ENCODE results near the gene PLVAP. TPM values are rescaled to one million over a fixed set of nuclear protein-coding genes. Genes with fewer than 3 reads are reported as not detected.
A peak's percentile ranks its signal among the peaks of the same experiment; 100 is the strongest.

Gene PLVAP
- total and polyA plus RNA-seq, 2 experiments from 2014 or later = not detected

DNA sequence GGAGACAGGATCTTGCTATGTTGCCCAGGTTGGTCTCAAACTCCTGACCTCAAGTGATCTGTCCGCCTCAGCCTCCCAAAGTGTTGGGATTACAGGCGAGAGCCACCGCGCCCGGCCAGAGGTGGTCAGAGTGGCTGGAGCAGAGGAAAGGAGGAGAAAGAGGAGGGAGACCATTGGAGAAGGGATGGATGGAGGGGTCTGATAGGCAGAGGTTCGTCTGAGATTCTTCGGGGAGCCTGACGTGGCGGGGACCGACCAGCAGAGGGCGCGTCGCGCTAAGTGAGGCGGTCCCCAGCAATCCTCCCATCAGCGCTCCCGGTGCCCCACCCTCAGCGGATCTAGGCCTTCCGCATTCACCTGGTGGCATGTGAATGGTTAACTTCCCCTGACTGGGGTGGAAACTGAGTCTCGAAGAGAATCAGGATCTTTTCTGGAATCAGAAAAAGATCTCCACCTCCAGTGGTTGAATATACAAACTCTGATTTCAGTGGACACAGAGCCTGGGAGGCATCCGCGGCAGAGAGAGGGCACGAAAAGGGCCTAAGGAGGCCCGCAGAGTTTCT lies 31.0 kb downstream of the PLVAP start:
- no peak for TF ChIP-seq ETS1 (IDR thresholded peaks at IDR 0.05)
- TF ChIP-seq EZH2phosphoT487 (IDR thresholded peaks at IDR 0.05; ENCODE audit: unreplicated experiment) = no peak
- TF ChIP-seq POLR2AphosphoS5 (IDR thresholded peaks at IDR 0.05; ENCODE audit: low read depth) = 0 out of 2 replicates have a peak, but pooled peaks have one; percentile 28
- TF ChIP-seq ZNF462 (CRISPR knock-in tag; IDR thresholded peaks at IDR 0.05) = peak; percentile 41; the same call in 1 of the 2 replicates
- peak; percentile 36; the same call in 1 of the 2 replicates for TF ChIP-seq CREB1 (CRISPR knock-in tag; IDR thresholded peaks at IDR 0.05; ENCODE audit: low read depth)
- no peak for TF ChIP-seq JUNB (IDR thresholded peaks at IDR 0.05; ENCODE audit: unreplicated experiment)
- TF ChIP-seq, protein P1, sequence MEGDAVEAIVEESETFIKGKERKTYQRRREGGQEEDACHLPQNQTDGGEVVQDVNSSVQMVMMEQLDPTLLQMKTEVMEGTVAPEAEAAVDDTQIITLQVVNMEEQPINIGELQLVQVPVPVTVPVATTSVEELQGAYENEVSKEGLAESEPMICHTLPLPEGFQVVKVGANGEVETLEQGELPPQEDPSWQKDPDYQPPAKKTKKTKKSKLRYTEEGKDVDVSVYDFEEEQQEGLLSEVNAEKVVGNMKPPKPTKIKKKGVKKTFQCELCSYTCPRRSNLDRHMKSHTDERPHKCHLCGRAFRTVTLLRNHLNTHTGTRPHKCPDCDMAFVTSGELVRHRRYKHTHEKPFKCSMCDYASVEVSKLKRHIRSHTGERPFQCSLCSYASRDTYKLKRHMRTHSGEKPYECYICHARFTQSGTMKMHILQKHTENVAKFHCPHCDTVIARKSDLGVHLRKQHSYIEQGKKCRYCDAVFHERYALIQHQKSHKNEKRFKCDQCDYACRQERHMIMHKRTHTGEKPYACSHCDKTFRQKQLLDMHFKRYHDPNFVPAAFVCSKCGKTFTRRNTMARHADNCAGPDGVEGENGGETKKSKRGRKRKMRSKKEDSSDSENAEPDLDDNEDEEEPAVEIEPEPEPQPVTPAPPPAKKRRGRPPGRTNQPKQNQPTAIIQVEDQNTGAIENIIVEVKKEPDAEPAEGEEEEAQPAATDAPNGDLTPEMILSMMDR (conservative IDR thresholded peaks at IDR 0.05; ENCODE audit: low read depth in 2 of 2) = peak; percentile 86 to 97
- no peak for TF ChIP-seq ZNF331 (CRISPR knock-in tag; IDR thresholded peaks at IDR 0.05; ENCODE audit: low read depth)
- no peak for TF ChIP-seq EZH2 (IDR thresholded peaks at IDR 0.05; ENCODE audit: low read depth, unreplicated experiment)
- TF ChIP-seq NANOG (IDR thresholded peaks at IDR 0.05; ENCODE audit: borderline replicate concordance) = no peak
- TF ChIP-seq STAT1 (IDR thresholded peaks at IDR 0.05; ENCODE audit: unreplicated experiment) = no peak
- no peak for TF ChIP-seq ZNF114 (CRISPR knock-in tag; IDR thresholded peaks at IDR 0.05)
- TF ChIP-seq, protein P2, sequence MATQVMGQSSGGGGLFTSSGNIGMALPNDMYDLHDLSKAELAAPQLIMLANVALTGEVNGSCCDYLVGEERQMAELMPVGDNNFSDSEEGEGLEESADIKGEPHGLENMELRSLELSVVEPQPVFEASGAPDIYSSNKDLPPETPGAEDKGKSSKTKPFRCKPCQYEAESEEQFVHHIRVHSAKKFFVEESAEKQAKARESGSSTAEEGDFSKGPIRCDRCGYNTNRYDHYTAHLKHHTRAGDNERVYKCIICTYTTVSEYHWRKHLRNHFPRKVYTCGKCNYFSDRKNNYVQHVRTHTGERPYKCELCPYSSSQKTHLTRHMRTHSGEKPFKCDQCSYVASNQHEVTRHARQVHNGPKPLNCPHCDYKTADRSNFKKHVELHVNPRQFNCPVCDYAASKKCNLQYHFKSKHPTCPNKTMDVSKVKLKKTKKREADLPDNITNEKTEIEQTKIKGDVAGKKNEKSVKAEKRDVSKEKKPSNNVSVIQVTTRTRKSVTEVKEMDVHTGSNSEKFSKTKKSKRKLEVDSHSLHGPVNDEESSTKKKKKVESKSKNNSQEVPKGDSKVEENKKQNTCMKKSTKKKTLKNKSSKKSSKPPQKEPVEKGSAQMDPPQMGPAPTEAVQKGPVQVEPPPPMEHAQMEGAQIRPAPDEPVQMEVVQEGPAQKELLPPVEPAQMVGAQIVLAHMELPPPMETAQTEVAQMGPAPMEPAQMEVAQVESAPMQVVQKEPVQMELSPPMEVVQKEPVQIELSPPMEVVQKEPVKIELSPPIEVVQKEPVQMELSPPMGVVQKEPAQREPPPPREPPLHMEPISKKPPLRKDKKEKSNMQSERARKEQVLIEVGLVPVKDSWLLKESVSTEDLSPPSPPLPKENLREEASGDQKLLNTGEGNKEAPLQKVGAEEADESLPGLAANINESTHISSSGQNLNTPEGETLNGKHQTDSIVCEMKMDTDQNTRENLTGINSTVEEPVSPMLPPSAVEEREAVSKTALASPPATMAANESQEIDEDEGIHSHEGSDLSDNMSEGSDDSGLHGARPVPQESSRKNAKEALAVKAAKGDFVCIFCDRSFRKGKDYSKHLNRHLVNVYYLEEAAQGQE (IDR thresholded peaks at IDR 0.05; ENCODE audit: unreplicated experiment) = no peak
- no peak overlapping the region for H3K4me3 Mint-ChIP-seq
- H3K27ac ChIP-seq (ENCODE audit: low read depth) = no peak overlapping the region
- peaks cover 6% of the 10 kb centered on the region; the same call in 1 of the 2 replicates for H3K36me3 ChIP-seq (ENCODE audit: insufficient read depth)
- peaks cover 10% of the 10 kb centered on the region; the same call in 1 of the 2 replicates for H3K4me1 ChIP-seq (ENCODE audit: insufficient read depth)
- no peaks in the 10 kb centered on the region for H3K9me2 ChIP-seq (ENCODE audit: insufficient read depth)
- no peaks in the 10 kb centered on the region for H3K27me3 ChIP-seq (ENCODE audit: insufficient read depth)
- H3K9me3 Mint-ChIP-seq = no peaks in the 10 kb centered on the region
- H3K4me2 ChIP-seq = no peak overlapping the region
- ATAC-seq (peak; percentile 95), DNase-seq (ENCODE audit: low spot score) (peak; percentile 90)
- peaks cover 6% of the 10 kb centered on the region; the same call in 1 of the 2 replicates for H3F3A ChIP-seq (replicated peaks; ENCODE audit: low read depth)
- no peaks in the 10 kb centered on the region for H3K79me2 ChIP-seq (replicated peaks; ENCODE audit: insufficient read depth)
- H3K4me3 ChIP-seq = no peak overlapping the region
- H3K27ac Mint-ChIP-seq = no peak overlapping the region
- H3K36me3 Mint-ChIP-seq (ENCODE audit: low read depth) = peaks cover 17% of the 10 kb centered on the region
- H4K20me1 ChIP-seq (replicated peaks; ENCODE audit: insufficient read depth) = no peaks in the 10 kb centered on the region
- H2AFZ ChIP-seq = no peak overlapping the region
- H3K4me1 Mint-ChIP-seq = peaks cover 13% of the 10 kb centered on the region
- peaks cover 20% of the 10 kb centered on the region for H3K27me3 Mint-ChIP-seq (ENCODE audit: insufficient read depth, low read depth, poor library complexity)
